A673 (cell line): Measurements from ENCODE around the gene NABP1. TPM values are rescaled to one million over a fixed set of nuclear protein-coding genes. Genes with fewer than 3 reads are reported as not detected.

Source experiments
- Bru-seq: library from RNA; stranded (reverse); fragments of 400-500 nt; gene quantifications from one replicate; lab custom pipeline; 2021; lab: Mats Ljungman, UMichigan
- BruChase-seq, 2 experiments: library from RNA; stranded (reverse); fragments of 400-500 nt; gene quantifications; one replicate each; lab custom pipeline; 2021; lab: Mats Ljungman, UMichigan
- BruUV-seq: library from RNA; stranded (reverse); fragments of 400-500 nt; replicated peaks from 2 replicates; lab custom pipeline; 2021; lab: Mats Ljungman, UMichigan
- CTCF ChIA-PET: fragments of 300-600 bp; sonication (Branson Sonifier 250); formaldehyde crosslinking; loops from one replicate; lab custom pipeline; 2022; ENCODE audit warnings: antibody characterized with exemption; lab: Charles Lee
- POLR2A ChIA-PET: fragments of 300-600 bp; sonication (Branson Sonifier 250); formaldehyde crosslinking; loops from one replicate; lab custom pipeline; 2022; ENCODE audit warnings: antibody characterized with exemption; ENCODE audit not compliant: low non-redundant PET; lab: Charles Lee
- DNase-seq: peaks from one replicate; pipeline ENCODE4 v3.0.0-alpha.2; 2015; ENCODE audit warnings: low spot score
- H3K27ac ChIP-seq: fragments of 200-600 bp; sonication (generic); 2 replicates; pipeline ENCODE4 v1.5.1; 2016; ENCODE audit warnings: mixed run types, low read depth, mild to moderate bottlenecking, mixed read lengths, antibody characterized with exemption, low read length; ENCODE audit not compliant: poor library complexity, severe bottlenecking
- H3K27me3 ChIP-seq: fragments of 200-600 bp; sonication (generic); replicated peaks from 2 replicates; pipeline ENCODE4 v1.6.1; 2017; ENCODE audit warnings: mixed run types, low read depth, mild to moderate bottlenecking, mixed read lengths, antibody characterized with exemption, low read length; ENCODE audit not compliant: insufficient read depth, poor library complexity
- H3K36me3 ChIP-seq: fragments of 200-600 bp; sonication (generic); 2 replicates; pipeline ENCODE4 v1.6.1; 2016; ENCODE audit warnings: mixed run types, mild to moderate bottlenecking, mixed read lengths, antibody characterized with exemption, low read length; ENCODE audit not compliant: insufficient read depth, poor library complexity, severe bottlenecking
- H3K4me1 ChIP-seq: fragments of 200-600 bp; sonication (generic); 2 replicates; pipeline ENCODE4 v1.6.1; 2017; ENCODE audit warnings: mixed run types, mild to moderate bottlenecking, mixed read lengths, antibody characterized with exemption, low read length; ENCODE audit not compliant: insufficient read depth, poor library complexity, severe bottlenecking
- H3K4me3 ChIP-seq: fragments of 200-600 bp; sonication (generic); 2 replicates; pipeline ENCODE4 v1.5.1; 2016; ENCODE audit warnings: low read depth, mixed run types, mild to moderate bottlenecking, mixed read lengths, low read length; ENCODE audit not compliant: poor library complexity, severe bottlenecking
- H3K9me3 ChIP-seq: fragments of 200-600 bp; sonication (generic); 2 replicates; pipeline ENCODE4 v1.6.1; 2016; ENCODE audit warnings: mixed run types, low read depth, mild to moderate bottlenecking, mixed read lengths, antibody characterized with exemption, low read length; ENCODE audit not compliant: poor library complexity, severe bottlenecking
- EZH2 ChIP-seq: fragments of 200-600 bp; sonication (generic); IDR thresholded peaks from 2 replicates; pipeline ENCODE4 v1.6.1; 2017; ENCODE audit warnings: borderline replicate concordance, low read depth, mild to moderate bottlenecking, mixed read lengths, antibody characterized with exemption, low read length; ENCODE audit not compliant: poor library complexity, severe bottlenecking
- intact Hi-C: fragments of 100-400 bp; cut with micrococcal nuclease; formaldehyde crosslinking; loops from one replicate; pipeline ENCODE4 v1.10.0; 2022; ENCODE audit not compliant: unreplicated experiment
- long read RNA-seq: library from polyadenylated mRNA; stranded (forward); transcript quantifications from one replicate; pipeline ENCODE4 v2.0.0, GENCODE V29; 2022
- total RNA-seq: library from RNA; stranded (reverse); gene quantifications from 2 replicates; pipeline ENCODE4 v1.2.3, GENCODE V29; 2021
- TF ChIP-seq, protein P1 (sequence below): fragments of 300-800, 200-600 bp; sonication (generic); conservative IDR thresholded peaks from 2 replicates; pipeline ENCODE4 v1.5.1; 2017; ENCODE audit warnings: low read depth, mild to moderate bottlenecking, antibody characterized with exemption, low read length, moderate library complexity, mixed read lengths

Gene NABP1, protein sequence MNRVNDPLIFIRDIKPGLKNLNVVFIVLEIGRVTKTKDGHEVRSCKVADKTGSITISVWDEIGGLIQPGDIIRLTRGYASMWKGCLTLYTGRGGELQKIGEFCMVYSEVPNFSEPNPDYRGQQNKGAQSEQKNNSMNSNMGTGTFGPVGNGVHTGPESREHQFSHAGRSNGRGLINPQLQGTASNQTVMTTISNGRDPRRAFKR
- total RNA-seq (33.2 and 38.4 TPM in 2 replicates), Bru-seq, nascent RNA (percentile 96 among the genes with signal in this experiment), BruChase-seq, experiment 1, labeled RNA remaining after a 2-hour chase (percentile 90 among the genes with signal in this experiment), BruChase-seq, experiment 2, labeled RNA remaining after a 6-hour chase (percentile 78 among the genes with signal in this experiment)
- long read RNA-seq, full-length matches to known transcripts = 8 of 9 reads
- long read RNA-seq, partial matches to known transcripts = 1 of 9 reads
- long read RNA-seq, other reads (novel, unspliced or antisense) = 0 of 9 reads

DNA sequence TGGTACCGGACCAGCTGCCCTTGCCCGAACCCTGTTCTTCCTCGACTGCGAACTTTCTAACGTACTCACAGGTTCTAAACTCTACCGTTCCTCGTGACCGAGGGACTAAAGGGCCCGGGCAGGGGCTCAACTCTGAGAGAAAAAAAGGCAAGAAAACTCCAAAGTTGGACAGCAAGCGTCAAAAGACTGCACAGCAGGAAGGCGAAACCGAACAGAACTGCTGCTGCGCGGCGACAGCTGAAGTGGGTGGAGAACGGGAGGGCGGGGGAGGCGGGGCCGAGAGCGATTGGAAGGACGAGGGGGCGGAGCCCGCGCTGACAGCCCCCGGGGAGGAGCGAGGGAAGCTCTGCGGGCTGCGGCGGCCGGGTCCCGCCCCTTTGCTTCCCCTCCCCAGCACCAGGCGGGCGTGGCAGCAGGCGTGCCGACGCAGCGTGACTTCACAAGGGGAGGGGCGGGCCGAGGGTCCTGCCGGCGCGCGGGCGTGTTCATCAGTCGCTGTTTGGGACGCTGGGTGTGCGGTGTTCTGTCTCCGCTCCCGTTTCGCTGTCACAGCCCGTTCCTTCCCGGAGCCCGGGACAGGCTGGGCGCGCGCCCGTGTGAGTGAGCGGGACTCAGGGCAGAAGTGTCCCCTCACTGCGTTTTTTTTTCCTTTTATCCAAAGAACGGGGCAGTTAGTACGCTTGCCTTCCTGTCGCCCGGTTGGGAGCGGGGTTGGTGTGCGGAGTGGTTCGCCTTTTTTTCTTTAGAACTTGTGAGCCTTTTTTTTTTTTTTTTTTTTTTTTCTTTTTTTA, at the start of gene NABP1:
Gene NABP1 (plus strand): TSS at position 491 of the 791 bp plus-strand sequence. CDS start 479 bp downstream, outside the sequence.
- no TSS peak for BruUV-seq
- Histone ChIP-seq H3K4me3 (peak within 1 kb of the TSS; percentile 80), H3K27me3 (no peaks in the 10 kb centered on the region), H3K9me3 (no peaks in the 10 kb centered on the region), H3K4me1 (peaks cover 48% of the 10 kb centered on the region), H3K27ac (peak within 1 kb of the TSS; percentile 91), H3K36me3 (peaks cover 6% of the 10 kb centered on the region)
- intact Hi-C loops = loop anchor here (2.0 to 5.0 kb wide), 2 partner anchors 107 to 479 kb away; no protein-coding TSS in a partner anchor
- ChIA-PET CTCF (interaction anchor here (0.6 kb wide), 1 partner anchor 54 kb away, joined by 6 read pairs; no protein-coding TSS in a partner anchor), POLR2A (interaction anchor here (0.6 kb wide), 2 partner anchors 34 to 355 kb away, joined by 3 to 4 read pairs; no protein-coding TSS in a partner anchor)
- peak; percentile 98 for DNase-seq
- no peak for TF ChIP-seq EZH2
- TF ChIP-seq, protein P1, sequence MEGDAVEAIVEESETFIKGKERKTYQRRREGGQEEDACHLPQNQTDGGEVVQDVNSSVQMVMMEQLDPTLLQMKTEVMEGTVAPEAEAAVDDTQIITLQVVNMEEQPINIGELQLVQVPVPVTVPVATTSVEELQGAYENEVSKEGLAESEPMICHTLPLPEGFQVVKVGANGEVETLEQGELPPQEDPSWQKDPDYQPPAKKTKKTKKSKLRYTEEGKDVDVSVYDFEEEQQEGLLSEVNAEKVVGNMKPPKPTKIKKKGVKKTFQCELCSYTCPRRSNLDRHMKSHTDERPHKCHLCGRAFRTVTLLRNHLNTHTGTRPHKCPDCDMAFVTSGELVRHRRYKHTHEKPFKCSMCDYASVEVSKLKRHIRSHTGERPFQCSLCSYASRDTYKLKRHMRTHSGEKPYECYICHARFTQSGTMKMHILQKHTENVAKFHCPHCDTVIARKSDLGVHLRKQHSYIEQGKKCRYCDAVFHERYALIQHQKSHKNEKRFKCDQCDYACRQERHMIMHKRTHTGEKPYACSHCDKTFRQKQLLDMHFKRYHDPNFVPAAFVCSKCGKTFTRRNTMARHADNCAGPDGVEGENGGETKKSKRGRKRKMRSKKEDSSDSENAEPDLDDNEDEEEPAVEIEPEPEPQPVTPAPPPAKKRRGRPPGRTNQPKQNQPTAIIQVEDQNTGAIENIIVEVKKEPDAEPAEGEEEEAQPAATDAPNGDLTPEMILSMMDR = no peak

DNA sequence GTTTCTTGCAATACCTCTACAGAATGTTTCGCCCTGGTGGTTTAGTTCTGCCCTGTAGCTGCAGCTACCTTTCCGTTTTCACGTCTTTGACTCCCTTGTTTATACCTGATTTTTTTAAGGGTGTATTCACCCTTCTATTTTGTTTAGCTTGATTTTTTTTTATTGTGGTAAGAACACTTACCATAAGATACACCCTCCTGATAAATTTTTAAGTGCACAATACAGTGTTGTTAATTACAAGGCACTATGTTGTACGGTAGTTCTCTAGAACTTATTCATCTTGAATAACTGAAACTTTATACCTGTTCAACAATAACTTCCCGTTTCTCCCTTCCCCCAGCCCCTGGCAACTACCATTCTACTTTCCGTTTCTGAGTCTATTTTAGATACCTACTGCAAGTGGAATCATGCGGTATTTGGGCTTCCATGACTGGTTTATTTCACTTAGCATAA, 48.9 kb upstream of the NABP1 start:
- Histone ChIP-seq H3K27me3 (no peaks in the 10 kb centered on the region), H3K27ac (no peak overlapping the region), H3K4me1 (peaks cover 23% of the 10 kb centered on the region), H3K36me3 (no peaks in the 10 kb centered on the region), H3K4me3 (no peak overlapping the region), H3K9me3 (no peaks in the 10 kb centered on the region)
- TF ChIP-seq EZH2 = no peak
- TF ChIP-seq, protein P1 = no peak
- ChIA-PET CTCF (no interaction called here), POLR2A (no interaction called here)
- BruUV-seq = no TSS peak
- no peak for DNase-seq
- intact Hi-C loops = no loop called here

DNA sequence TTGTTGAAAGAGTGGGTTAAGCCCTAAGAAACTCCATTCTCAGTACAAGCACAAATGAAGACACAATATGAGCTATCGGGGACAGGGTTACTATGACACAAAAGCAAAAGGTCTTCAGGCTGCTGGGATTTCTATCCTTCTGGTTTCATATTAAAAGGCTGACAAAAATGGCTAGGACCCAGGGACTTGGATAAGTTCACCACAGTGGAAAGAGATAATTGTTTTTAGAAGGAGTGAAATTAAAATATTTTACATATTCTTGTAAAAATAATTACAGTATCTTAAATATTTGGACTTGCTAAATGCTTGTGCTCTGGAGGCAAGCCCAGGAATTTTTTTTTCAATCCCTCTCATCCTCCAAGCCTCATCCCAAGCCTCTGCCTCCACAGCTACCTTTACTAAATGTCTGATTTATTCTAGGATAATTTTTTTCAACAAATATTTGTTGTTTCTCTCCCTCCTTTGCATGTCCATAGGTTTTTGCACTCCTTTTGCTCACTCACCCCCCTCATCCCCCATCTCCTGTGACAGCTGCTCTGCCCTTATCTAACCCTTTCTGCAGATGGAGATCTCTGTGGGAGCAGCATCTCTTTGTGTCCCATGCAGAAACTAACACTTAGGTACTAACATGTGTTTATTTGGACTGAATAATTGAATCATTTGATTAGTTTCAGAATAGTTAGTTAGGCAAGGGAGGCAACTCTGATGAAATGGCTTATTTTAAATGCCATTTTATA, 47.8 kb upstream of the NABP1 start:
- Histone ChIP-seq H3K9me3 (no peaks in the 10 kb centered on the region), H3K4me1 (peaks cover 18% of the 10 kb centered on the region), H3K27me3 (no peaks in the 10 kb centered on the region), H3K36me3 (no peaks in the 10 kb centered on the region), H3K27ac (no peak overlapping the region), H3K4me3 (no peak overlapping the region)
- no peak for TF ChIP-seq EZH2
- TF ChIP-seq, protein P1 = no peak
- no peak for DNase-seq
- BruUV-seq = no TSS peak
- ChIA-PET CTCF (no interaction called here), POLR2A (no interaction called here)
- intact Hi-C loops = no loop called here
